Measurements from ENCODE around the gene LDB2.
"Not testable (repeated sequence)": the region's sequence is repeated elsewhere in the genome, so short reads cannot be mapped to it uniquely, and the experiment has no call there.

LDB2 gene

DNA sequence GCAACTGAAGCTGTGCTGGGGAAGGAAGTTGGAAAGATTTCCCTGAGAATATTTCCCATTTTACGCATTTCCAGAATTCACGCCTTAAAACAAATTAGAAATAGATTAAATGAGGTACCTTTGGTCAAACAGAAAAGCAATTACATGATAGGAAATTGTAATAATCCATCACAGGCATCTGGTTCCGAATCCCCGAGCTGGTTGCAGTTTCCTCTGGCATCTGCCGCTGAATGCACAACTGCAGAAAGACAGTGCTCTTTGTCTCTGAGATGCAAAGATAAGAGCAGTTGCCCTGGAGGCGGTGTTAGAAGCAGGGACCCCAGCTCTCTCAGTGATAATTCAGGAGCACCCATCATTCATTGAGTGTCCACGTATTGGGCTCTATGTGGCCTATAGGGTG, 224.4 kb downstream of the LDB2 start:
- no peak for DNase-seq

DNA sequence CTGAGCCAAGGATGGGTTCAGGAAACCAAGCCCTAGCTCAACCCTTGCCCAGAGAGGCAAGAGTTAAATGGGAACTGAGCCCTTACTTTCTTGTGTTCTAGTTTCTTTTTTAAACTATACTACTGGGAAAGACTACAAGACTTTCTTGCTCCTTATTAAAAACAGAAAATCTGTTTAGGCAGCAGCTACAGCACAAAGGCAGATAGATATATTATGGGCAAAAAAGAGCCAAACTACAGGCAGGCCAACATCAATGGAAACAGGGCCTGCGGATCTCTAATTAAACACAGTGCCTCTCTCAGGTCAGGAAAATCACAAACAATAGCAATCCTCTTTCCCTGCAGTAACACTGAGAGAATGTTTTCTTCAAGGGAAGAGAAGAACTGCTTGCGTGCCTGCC, 226.0 kb downstream of the LDB2 start:
- DNase-seq: no peak

DNA sequence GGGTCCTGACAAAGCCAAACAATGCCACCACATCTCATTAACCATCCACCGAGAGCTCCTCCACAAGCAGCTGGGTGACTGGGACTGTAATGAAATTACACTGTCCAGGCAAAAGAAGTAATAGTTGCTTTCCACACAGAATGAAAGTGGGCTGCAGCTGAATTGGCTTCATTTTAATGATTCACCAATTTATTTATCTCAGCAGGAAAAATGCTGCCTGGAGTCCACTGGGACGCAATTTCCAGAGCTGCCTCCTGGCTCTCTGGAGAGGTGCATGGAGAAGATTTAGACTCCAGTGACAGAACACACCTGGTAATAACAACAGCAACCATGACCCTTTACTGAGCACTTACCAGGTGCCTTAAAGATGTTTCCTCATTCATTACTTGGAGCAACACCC, 226.7 kb downstream of the LDB2 start:
- DNase-seq: no peak

DNA sequence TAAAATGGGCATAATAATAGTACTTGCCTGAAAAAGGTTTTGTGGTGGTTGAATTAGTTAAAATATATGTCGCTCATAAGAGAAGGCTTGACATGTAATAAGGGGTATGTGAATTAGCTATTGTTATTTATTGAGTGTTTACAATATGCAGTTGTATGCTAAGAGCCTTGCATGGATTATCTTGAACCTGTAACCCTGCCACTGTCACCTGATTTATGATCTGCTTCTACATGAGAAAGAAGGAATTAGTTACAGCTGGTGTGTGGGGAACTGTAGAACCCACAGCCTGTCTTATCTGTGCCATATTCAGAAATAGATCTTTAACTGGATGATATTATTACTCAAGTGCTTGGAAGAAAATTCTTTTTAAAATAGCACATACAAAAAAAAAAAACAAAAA, 227.7 kb downstream of the LDB2 start:
- DNase-seq: no peak

DNA sequence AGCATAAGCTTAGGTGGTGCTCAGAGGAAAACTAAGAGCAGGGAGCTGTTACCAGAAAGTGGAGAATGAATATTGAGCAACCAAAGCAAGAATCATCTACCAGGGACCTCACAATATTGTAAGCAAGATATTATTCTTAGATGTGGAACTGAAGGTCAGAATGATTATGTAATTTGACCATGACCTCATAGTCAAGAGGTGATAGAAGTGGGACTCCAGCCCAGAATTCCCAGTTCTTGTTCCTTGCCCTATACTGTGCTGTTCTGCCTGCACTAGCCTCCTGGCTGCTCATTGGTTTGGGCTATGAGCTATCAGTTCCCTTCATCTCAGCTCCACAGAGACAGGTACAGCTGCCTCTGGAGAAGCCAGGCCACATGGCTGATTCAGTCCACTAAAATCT, 229.4 kb downstream of the LDB2 start:
- DNase-seq: no peak

DNA sequence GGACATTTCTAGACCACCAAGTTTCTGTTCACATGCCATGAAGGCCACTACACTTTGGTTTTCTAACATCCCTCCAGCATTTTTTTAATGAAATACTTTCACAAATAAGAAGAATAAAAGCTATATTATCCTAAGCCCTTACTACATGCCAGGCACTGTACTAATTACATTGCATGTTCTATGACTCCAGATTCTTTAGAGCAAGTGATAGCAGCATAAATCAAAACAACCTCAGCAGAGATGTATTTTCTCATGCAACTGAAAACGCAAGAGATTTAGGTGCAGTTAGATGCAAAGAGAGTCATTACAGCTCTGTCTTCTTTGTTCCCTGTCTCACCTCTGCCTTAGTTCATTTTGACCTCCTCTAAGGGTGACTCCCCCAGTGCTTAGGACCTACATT, 230.0 kb downstream of the LDB2 start:
- DNase-seq: no peak

DNA sequence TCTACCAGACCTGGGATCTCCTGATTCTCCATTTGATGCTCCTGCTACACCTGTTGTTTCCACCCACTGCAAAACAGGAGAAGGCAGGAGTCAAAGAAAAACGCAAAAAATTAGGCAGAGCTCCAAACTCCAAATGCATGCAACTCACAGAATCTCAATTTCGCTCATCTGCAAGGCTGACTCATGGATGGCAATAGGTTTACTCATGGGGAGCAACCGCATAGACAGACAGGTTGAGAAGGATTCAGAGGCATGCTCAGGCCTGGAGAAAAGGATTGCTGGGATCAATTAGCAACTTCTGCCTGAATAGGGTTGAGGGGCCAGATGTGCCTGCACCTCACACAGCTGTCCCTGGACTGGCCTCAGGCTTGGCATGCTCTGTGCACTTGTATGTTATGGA, 231.0 kb downstream of the LDB2 start:
- DNase-seq: no peak

DNA sequence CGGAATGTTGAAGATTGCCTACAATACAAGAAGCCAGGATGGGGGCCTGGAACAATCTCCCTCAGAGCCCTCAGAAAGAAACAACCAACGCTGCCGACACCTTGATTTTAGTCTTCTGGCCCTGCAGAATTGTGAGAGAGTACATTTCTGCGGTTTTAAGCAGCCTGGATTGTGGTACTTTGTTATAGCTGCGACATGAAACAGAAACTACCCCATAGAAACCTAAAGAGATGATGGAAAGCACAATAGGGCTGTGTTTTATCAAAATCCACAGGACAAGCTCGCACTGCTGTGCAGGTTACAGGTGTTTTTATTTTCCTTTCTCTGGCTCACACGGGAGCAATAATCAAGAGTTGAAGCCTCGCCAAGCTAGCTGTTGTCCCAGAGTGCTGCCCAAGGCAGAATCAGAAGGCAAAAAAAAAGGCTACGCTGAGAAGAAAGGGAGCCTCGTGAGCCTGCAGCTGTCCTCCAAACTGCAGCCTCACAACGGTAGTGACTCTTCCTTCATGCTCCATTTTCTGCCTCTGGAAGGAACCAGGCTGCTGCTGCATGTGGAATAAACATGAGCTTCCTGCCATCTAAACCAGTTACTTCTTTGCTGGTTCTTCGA, 232.4 kb downstream of the LDB2 start:
- DNase-seq: no peak

DNA sequence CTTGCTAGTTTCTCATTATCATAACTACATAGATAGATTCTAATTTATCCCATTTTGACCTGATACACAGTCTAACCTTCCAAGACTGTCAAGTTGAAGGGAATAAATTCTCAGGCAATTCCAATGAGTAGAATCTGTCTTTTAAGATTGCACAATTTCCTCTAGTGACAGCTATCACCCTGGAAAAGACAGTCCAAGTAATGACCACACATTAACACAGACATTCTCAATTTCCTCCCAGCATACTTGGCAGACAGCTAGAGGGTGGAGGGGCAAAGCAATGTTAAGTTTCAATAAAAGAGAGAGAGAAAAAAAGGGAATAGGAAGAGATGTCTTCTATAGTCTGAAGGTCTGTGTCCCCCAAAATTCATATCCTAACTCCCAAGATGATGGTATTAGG, 234.7 kb downstream of the LDB2 start:
- no peak for DNase-seq

DNA sequence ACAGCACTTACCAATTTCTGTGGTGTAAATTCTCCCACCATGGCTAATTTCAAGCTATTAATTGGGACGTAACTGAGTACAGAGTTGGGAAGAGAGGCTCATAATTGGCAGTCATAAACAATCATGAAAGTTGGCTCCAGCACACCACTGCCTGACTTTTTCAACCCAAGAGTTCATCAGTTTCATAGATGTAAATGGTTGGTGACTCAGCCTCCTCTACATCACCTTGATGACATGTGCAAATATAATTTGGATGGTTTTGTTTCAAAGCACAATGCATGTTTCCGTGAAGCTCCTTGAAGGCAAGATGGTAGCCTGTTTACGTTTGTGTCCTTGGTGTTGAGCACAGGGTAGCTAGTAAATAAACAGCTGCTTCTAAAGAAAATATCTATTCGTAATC, 235.1 kb downstream of the LDB2 start:
- no peak for DNase-seq

DNA sequence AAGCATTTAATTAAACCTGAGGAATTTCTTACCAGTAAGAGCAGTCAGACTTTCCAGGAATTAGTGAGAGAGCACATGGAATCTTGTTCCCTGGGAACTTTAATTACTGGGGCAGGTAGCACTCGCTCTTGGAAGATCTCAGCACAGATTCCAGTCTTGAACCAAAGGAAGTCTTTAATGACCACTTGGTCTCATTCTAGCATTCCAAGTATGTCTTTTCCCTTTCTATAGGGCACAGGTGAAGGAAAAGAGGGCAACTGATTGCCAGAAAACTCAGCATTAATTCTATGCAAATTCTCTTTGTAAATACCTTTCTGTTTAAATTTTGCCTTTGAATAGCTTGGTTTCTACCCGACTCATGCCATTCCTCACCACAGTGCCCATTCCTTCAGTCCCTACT, 236.6 kb downstream of the LDB2 start:
- DNase-seq: no peak

DNA sequence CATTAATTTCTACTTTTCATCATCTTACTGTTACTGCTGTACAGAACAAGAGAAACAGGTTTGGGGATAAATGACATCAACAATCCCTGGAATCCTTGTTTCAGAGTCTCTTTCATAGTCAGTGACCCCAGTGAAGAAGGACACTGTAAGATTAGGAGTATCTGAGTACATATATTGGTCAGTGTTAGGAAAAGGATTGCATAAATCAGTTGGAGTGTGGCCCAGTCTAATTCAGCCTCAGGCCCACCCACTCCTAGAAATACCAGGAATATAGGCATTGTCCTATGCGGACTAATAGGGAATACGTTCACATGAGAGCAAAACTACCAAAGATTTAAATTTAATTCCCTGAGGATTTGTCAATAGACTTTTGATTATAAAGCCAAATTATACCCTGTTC, 237.8 kb downstream of the LDB2 start:
- DNase-seq: no peak

DNA sequence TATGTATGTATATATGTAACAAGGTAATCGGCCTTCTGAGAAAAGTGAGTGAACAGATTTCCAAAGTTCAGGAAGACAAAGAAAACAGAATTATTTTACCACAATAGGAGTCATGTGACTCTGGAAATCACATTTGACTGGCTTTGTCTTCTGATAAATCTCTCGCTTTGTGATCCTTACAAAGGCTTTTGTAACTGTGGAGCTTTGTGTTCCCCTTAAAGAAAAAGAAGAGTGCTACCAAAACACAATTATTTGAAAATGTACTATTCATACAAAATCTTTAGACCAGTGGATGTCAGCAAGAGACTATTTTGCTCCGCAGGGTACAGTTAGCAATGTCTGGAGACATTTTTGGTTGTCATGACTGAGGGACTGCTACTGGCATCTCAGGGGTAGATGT, 238.8 kb downstream of the LDB2 start:
- DNase-seq: no peak

DNA sequence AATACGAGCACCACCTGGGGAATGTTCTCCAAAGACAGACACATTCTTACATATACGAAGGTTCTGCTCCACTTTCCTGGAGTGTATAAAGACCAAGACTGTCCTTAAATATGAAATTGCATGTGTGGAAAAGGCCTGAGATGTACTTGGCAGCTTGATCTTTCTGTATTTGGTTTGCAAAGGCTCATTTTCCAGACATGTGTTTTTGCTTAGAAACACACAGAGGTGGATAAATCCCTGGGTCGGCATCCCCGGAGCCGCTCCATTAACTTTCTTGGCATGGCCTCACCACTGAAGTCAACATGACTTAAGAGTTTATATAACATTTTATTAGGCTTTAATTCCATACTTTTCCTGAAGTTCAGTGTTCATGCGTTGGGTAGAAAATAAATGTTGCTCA, 239.4 kb downstream of the LDB2 start:
- DNase-seq: no peak

DNA sequence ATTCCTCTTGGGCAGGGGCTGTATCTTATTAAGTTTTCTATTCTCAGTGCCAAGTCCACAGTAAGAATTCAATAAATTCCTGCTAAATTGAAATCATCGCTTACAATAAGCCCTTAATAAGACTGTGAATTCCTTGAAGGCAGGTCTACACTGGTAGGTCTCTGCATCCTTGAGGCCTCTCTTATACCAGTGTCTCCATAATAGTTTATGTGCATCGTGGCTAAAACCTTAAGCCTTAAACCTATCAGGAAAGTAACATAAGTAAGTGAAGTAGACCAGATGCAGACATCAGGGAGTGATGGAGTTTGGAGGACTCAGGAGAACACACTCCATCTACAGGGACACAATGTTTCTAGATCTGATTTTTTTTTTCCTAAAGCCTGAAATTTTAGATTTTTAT, 240.3 kb downstream of the LDB2 start:
- DNase-seq: no peak

DNA sequence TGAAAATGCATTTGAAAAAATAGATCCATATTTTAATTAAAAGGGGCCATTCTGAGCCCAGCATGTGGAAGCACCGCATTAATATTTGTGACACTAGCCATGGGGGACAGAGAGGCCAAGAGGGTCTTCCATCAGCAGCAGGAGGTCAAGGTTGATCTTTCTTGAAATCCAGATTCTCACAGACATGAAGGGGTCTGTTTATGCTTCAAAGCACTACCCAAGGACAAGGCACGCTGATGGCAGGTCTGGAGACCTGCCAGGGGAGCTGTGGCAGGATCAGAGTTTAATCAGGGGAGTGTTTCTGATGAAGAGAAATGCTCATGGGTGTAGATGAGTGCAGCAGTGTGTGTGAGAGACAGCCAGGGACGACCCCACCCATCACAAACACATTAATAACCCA, 243.3 kb downstream of the LDB2 start:
- no peak for DNase-seq

DNA sequence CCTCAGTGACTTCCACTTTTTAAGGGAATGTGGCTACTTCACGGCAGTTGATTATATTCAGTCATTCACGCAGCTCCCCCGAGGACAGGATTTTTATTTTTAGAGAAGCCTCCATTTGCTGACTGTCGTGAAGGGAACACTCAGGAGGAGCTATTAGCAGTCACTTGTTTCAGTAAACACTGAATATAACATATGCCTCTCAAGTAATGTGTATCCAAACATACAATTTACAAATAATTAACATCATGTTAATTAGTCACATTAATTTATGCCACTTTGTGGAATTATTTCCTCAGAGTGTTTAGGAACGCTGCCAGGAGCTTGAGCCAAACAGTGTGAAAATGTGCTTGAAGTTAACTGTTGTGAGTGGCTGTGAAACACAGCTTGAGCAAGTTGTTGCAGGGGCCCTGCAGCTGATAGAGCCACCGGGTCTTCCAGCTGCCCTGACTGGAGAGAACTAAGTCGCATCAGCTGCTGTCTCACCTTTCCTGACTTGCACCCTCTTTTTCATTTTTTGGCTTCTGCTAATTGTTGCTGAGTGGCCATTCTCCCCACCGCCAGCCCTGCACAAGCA, 245.6 kb downstream of the LDB2 start:
- DNase-seq: no peak

DNA sequence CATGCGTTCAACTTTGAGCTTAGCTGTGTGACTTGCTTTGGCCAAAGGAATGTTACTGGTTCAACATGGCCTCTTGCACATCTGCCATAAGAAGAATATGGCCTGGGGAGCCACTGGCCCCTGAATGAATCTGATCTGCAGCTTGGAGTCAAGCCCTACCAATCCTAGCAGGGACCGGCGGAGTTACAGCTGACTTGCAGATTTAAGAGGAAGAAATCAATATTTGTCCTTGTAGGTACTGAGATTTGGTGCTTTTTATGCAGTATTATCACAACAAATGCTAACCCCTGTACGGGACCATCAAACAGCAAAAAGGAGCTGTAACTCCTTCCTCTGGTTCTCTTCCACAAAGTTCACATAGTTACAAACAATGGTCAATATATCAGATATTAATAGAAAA, 252.0 kb downstream of the LDB2 start:
- DNase-seq: no peak

DNA sequence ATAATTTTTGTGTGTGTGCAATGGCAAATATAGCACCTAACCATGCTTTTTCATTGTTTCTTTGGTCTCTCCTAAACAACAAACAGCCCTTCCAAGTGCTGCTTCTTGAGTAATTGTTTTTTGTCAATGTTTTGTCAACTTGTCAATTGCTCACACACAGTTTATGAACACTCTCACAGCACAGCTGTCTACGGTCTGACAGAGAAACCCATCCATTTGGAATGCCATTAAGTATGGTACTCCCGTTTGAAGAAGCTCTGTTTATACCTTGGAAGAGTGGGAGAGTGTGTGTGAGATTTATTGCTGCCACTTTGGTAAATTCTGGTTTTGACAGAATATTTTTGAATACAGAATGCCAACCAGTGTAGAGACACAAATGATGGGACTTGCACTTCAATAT, 254.6 kb downstream of the LDB2 start:
- no peak for DNase-seq

DNA sequence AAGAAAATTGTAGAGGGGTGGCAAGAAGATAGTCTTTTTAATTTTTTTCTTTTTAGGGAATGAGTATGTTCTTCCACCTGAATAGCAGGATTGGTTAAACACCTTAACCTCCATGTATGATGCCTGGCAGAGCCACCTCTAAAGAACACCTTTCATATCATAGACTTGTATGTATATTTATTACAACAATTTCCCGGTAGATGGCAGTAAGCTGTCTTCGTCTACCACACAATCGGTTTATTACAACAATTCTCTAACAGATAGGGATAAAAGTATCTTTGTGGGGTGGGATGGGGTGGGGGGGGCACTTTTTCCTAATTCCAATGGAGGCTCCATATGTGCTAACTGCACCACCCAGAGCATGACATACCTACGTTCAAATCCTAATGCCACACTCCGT, 255.5 kb downstream of the LDB2 start:
- DNase-seq: no peak

DNA sequence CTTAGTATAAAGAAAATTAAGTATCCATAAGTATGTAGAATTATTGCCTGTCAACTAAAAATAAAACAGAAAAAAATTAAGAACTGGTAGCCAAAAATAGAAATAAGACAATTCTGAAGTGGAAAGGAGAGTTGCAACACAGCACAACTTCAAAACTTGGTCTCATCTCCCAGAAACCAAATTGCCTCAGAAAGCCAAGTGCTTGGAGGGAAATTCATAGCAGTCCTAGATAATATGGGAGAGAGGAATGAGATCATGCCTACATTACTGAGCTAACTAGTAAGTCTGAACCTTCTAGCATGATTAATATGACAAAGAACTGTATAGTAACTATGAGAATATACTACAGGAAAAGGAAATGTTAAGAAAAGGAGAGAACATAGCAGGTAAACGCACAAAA, 256.5 kb downstream of the LDB2 start:
- DNase-seq: no peak

DNA sequence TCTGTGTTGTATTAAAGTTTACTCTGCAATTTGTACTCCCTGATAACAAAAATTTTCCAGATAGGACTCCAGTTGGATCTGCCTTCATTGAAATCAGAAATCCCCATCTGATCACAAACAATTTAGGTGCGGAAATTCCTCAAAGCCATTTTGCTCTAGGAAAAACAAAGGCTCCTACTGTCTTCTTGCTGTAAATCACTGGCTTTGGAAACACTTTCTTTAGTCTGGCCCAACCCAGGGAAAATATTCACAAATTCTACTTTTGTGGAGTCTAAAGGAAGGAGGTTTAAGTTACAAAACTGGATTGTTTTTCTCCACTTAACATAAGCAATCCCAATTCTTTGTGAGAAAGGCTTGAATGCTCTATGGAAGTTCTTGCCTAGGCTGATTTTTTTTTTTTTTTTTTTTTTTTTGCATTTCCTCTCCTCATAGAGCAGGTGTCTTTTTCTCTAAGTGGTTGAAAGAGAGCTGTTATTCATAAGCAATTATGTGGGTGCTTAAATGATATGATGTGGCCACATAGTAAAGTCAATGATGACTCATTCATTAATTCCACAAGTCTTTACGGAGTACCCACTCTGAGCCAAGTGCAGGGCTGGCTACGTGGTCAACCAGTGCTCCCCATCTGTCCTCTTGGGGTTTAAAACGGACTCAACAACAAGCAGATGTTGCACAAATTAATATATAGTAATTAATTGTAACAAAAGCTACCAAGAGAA, 261.4 kb downstream of the LDB2 start:
- DNase-seq: no peak

DNA sequence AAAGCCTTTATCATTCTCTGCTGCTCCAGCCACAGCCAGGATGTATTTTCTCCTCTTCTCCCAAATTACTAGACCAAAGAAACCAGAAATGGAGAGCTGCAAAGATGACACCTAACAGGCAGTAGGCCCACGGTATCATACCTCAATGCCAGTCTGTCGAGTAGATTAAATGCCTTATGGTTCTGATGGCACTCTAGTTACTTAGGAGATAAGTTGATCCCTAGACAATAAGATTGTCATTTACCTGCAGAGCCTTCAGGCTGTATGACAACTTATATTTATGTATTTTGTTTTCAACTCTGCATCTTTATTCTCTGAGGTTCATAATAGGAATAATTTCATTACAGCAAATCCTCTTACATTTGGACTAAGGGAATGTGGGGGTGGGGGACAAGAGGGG, 262.1 kb downstream of the LDB2 start:
- no peak for DNase-seq

DNA sequence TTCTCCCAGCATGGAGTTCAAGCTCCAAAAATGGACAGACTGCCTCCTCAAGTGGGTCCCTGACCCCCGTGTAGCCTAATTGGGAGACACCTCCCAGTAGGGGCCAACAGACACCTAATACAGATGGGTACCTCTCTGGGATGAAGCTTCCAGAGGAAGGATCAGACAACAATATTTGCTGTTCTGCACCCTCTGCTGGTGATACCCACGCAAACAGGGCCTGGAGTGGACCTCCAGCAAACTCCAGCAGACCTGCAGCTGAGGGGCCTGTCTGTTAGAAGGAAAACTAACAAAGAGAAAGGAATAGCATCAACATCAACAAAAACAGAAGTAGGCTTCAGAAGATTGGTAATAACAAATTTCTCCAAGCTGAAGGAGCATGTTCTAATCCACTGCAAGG, 269.2 kb downstream of the LDB2 start:
- DNase-seq: not testable (repeated sequence)

DNA sequence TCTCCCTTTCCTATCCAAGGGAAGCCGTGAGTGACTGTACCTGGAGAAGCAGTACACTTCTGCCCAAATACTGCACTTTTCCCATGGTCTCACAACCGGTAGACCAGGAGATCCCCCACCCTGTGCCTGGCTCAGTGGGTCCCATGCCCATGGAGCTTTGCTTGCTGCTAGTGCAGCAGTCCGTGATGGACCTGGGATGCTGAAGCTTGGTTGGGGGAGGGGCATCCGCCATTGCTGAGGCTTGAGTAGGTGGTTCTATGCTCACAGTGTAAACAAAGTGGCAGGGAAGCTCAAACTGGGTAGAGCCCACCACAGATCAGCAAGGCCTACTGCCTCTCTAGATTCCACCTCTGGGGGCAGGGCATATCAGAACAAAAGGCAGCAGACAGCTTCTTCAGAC, 269.6 kb downstream of the LDB2 start:
- DNase-seq: not testable (repeated sequence)

Data from bone marrow (tissue), 2 donors.